VCaP (cell line): ENCODE results near the gene DLG2.

Source experiments
- H3K27ac ChIP-seq: fragments of 450-650 bp; 2 replicates; pipeline ENCODE4 v1.5.1; 2017
- TF ChIP-seq, protein P1 (sequence below): fragments of 450-650 bp; conservative IDR thresholded peaks from 2 replicates; pipeline ENCODE4 v1.5.1; 2017; ENCODE audit warnings: mild to moderate bottlenecking, moderate library complexity

Gene DLG2

DNA sequence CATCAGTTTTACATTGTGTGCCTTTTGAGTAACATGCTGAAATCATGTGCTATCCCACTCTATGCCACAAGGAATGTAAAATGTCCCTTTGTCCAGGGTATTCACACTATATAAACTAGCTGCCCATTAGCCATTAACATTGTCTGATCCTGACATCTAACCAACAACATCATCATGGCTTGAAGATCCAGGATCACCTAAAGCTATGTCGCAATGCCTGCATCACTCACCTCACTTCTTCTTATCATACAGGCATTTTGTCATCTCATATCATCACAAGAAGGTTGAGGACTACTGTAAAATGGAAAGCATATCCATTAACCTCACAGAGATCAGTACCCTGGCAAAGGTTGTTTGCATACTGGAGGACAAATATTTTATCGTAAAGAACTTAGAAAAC is 742.3 kb downstream of the DLG2 start:
- TF ChIP-seq, protein P1, sequence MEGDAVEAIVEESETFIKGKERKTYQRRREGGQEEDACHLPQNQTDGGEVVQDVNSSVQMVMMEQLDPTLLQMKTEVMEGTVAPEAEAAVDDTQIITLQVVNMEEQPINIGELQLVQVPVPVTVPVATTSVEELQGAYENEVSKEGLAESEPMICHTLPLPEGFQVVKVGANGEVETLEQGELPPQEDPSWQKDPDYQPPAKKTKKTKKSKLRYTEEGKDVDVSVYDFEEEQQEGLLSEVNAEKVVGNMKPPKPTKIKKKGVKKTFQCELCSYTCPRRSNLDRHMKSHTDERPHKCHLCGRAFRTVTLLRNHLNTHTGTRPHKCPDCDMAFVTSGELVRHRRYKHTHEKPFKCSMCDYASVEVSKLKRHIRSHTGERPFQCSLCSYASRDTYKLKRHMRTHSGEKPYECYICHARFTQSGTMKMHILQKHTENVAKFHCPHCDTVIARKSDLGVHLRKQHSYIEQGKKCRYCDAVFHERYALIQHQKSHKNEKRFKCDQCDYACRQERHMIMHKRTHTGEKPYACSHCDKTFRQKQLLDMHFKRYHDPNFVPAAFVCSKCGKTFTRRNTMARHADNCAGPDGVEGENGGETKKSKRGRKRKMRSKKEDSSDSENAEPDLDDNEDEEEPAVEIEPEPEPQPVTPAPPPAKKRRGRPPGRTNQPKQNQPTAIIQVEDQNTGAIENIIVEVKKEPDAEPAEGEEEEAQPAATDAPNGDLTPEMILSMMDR, result no peak

DNA sequence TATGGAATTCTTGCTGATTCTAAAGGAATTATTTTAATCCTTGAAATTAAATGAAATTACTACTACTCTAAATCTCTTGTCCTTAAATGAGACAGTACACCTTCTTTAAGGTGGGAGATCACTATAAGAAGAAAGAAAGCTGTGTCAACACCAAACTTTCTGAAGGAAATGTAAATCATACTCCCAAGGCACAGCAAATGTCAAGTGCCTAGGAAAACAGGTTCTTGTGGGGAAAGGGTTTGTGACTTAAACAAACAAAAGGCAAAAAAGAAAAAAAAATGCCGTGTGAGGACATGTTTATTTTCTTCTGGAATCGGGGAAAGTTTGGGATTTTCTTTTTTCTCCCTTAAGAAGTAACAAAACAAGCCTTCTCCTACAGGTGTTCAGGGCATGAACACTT is 745.1 kb downstream of the DLG2 start:
- TF ChIP-seq, protein P1, result no peak
- peak overlapping the region; percentile 39 for H3K27ac ChIP-seq

More for the DNA sequence above, 742.3 kb downstream of the DLG2 start:
- H3K27ac ChIP-seq, result no peak overlapping the region

DNA sequence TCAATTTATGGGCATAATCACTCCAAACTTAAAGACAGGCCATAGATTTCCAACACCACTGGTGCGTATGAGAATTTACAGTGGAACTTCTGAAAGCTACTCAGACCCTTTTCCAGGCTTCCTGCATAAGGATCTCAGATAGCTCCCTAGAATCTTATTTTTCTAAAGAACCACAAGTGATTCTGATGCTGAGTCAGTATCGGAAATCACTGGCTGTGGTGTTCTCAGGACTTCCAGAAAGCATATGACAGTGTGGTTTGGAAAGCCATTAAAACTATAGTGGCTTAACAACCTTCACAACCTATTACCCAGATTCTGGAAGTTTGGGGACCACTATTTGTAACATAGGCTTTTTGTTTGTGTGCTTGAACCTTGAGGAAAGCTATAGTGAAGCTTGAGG is 756.0 kb downstream of the DLG2 start:
- TF ChIP-seq, protein P1, result no peak
- H3K27ac ChIP-seq, result no peak overlapping the region

DNA sequence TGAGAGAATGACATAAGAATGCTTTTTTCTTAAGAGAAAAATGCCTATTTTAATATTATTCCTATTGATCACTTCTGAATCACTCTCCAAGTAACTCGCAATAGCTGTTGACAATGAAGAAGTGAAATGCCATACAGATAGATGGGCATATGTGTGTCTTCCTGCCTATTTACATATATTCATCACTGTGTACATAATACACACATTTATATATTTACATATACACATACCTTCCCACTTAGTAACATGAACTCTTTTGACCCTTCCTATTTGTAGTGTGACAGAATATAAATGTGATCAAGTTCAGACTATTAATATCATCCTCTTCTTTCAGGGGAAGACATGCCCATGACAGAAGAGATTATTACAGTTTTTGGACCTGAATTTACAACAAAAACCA is 756.7 kb downstream of the DLG2 start:
- no peak overlapping the region for H3K27ac ChIP-seq
- TF ChIP-seq, protein P1, result no peak

DNA sequence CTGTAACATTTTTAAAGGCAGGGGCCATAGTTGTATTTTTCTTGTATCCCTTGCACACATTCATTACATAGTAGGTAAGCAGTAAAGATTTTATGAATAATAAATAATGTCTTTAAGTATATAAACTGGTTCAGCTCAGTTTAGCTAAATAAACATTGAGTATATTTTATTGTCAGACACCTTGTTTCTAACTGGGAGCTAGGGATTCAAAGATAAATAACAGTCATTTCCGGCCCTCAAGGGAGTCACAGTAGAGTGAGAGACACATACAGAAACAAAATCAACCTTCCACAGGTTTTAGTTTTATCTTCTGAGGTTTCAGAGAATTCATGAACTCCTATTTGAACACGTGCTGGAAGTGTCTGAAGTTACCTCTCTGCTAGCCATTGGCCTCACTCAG is 760.2 kb downstream of the DLG2 start:
- TF ChIP-seq, protein P1, result no peak
- peak overlapping the region; percentile 66 for H3K27ac ChIP-seq

DNA sequence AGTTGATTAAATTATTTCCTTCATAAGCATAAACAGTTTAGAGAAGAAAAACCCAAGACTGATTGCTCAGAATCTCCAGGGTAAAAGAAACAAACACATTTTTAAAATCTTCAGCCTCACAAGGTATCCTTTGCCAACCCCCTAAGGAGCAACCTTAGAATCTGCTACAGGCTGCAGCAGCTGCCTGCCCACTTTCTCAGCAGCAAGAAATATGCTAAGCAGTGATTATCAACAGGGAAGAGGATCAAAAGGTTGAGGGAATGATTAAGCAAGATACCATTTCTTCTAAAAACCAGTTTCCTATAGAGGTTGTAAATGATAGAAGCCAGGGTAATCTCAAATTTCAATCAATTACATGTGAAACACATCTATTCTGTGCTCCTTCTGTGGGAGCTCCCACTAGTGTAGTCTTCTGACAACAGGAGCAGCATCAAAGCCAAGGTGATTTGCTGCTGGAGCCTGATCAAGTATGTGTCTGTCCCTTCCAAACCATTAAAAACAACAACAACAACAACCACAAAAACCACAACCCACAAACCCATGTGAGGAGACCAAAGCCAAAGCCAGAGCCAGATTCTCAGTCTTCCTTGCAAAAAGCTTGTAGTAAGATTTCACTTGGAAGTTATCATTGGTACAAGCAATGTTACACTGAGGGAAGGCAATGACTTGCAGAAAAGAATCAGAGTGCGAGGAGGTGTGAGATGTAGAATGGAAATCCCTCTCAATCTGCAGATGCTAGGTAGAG is 761.2 kb downstream of the DLG2 start:
- H3K27ac ChIP-seq, result peak overlapping the region; percentile 66
- TF ChIP-seq, protein P1, result no peak

DNA sequence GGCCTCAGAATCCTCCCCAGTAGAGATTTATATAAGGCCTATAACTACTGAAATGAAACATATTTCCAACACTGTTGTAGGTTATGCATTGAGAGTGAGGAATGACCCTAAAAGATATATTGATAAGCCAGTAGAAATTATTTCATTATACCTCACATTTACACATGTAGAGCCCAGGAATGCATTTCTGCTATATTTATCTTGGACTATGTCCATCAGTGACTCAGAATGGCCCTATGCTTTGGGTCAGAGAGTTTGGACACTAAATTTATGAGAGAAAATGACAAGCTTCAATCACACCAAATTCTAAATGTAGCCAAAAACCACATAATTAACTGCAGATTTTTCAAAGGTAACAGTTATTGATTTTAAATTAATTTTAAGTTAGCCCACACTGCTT is 761.9 kb downstream of the DLG2 start:
- TF ChIP-seq, protein P1, result no peak
- H3K27ac ChIP-seq, result peak overlapping the region; percentile 66; the same call in 1 of the 2 replicates
